ENCODE data around the gene EML6.
A peak's percentile ranks its signal among the peaks of the same experiment; 100 is the strongest.

The EML6 gene

DNA sequence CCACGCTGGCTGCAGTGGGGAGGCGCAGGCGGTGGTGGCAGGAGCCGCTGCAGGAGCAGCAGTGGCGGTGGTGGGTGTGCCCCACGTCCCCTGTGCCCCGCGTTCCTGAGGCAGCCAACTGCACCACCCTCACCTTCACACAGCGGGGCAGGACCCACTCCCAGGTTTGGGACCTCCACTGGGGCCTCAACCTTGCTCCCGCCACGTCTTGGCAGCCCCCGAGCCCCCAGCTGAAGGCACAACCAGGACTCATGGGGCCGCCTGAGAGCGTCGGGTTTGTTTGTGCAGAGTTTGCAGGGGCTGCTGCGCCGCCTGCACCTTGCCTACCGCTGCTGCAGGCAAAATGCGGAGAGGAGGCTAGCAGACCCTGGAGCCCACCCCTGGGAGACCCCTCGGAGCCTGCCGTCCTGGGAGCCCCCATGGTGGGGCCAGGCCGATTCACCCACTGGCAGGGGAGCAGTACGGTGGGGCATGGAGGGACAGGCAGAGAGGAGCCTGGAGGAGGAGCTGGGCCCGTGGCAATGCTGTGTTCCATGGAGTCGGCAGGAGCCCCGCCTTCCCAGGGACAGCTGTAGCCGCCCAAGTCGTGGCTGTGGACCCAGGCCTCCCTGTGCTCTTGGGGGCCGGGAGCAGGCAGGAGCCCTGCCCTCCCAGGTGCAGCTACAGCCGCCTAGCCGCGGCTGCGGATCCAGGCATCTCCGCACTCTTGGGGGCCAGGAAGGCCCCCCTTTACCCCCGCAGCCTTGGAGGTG, 14.7 kb upstream of the EML6 start:
- no peak for DNase-seq

DNA sequence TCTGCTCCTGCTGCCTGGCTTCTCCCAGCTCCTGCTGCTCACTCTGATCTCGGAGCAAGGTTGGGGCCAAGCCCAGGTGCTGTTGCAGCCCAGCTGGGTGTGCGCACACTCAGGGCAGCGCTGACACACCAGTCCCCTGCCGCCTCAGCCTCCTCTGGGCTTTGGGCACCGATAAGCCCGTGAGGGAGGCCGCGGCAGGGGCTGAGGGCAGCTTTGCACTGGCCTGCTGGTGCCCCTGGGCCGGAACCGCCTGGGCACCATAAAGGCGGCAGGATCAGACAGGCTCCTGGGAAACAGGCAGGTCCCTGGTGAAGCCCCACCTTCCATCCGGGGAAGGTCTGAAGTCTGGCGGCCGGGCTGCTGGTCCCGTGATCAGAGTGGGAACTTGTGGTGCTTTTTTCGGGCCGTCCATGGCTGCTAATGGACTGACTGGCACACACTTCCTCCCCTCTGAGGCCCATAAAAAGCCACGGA, 14.1 kb upstream of the EML6 start:
- no peak for DNase-seq

DNA sequence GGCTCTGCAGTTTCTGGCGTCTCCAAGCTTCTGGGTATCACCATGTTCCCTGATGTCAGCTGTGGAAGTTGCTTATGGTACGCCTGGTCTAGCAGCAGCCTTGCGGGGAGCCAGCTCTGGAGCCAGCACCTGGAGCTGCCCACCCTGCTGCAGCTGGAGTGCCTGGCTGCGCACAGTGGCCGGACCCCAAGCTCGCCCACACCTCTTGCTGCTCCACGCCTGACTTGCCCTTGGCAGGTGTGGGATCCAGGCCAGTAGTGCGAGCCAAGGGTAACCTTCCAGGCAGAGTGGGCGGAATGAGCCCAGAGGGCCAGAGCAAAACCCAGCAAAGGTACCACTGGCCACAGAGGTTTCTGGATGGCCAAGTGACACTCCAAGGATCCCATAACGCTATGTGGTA, 13.2 kb upstream of the EML6 start:
- DNase-seq, result no peak

DNA sequence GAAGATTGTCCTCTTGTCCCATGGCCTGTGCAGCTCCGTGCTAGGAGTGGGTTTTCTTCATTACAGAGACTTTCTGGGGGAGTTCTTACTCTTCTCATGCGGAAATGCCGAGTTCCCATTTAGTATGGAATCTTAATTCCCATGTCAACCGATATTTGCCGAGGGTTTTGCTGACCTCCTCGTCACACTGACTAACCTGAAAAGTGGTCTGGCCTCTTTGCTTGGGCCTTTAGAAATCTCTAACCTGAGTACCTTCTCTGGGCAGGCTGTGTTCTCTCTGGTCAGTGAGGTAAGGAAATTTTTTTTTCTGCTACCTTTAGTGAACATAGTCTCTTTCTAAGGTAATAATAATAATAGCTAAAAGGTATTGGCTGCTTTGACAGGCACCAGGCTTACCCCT, 10.9 kb upstream of the EML6 start:
- no peak for DNase-seq

DNA sequence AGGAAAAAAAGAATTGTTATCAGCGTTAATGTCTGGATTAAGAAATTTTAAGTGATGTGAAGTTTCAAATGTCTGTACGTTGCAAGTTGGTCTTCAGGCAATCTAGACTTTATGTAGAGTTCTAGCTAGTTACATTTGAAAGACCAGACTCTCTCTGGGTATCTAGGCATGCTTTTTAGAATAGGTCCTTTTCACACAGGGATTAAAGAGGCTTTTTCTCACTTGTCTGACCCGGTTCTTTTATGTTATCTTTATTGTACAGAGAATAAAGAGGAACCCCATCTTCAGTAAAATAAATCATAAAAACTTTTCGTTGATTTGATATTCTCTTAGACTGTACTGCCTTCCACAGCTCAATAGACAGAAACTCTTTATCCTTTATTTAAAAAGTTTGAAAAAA, 8.5 kb upstream of the EML6 start:
- DNase-seq, result no peak

DNA sequence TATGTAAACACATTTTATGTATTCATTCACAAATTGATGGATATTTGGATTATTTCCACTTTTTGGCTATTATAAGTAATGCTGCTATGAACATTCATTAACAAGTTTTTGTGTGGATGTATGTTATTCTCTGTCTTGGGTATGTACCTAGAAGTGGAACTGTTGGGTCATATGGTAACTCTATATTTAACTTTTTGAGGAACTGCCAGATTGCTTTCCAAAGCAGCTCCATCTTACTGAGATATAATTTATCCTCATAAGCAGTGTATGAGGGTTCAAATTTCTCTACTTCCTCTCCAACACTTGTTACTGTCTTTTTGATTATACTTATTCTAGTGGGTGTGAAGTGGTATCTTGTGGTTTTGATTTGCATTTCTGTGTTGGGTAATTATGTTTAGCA, 7.1 kb upstream of the EML6 start:
- no peak for DNase-seq

DNA sequence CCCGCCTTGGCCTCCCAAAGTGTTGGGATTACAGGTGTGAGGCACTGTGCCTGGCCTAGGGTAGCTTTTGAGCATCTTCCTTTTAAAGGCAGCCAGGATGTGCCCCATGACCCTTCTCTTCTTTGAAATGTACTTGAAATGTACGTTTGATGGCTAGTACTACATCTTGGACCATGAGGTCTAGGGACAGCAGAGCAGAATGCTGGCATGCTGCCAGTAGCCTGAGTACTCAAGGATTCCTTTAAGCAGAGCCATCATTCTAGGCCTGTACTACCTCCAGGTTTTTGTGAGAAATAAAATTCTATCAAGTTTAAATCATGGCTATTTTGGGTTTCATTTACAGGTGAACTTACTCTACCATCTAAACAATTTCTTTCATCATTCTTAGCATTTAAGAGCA, 2.9 kb upstream of the EML6 start:
- no peak for DNase-seq

DNA sequence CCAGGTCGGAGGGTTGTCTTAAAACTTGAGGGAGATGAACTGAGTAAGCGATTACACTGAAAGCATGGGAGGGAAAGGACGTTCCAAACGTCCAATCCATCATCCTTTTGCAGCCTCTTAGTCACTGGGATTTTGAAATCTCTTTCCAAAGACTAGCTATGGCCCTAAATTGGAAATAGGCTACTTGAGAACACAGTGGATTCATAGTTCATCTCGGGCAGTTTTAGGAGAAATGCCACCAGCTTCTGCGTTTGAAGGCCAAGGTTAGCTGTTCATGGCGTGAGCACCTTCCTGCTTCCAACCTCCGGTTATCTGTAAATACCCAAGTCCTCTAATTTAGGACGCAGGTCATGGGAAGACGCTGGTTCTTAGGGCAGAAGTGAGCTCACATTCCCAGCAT, 821 bp upstream of the EML6 start:
- DNase-seq, result no peak

DNA sequence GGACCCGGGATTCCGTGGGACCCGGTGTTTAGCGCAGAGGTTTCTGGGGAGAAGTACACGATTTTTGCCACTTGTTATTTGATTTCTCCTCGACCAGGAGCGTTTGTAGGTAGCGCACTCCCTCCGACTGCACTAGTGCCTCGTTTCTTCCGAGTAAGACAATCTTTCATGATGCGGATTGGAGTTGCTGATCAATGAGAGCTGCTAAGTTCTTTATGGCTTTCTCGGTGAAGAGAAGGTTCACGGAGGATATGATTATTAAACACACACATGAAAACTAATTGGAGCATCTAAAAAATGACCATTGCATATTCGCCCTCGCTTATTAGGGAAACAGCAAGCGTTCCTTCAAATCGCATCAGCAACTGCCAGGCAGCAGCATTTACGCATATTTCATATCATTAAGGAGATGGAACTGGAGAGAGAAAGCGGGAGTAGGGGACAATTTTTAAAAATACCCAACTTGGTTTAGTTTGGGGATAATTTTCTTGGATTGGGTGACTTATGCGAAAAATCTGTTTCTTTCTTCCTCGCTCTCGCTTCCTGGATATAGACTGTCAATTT, 616 bp downstream of the EML6 start:
- no peak for DNase-seq

DNA sequence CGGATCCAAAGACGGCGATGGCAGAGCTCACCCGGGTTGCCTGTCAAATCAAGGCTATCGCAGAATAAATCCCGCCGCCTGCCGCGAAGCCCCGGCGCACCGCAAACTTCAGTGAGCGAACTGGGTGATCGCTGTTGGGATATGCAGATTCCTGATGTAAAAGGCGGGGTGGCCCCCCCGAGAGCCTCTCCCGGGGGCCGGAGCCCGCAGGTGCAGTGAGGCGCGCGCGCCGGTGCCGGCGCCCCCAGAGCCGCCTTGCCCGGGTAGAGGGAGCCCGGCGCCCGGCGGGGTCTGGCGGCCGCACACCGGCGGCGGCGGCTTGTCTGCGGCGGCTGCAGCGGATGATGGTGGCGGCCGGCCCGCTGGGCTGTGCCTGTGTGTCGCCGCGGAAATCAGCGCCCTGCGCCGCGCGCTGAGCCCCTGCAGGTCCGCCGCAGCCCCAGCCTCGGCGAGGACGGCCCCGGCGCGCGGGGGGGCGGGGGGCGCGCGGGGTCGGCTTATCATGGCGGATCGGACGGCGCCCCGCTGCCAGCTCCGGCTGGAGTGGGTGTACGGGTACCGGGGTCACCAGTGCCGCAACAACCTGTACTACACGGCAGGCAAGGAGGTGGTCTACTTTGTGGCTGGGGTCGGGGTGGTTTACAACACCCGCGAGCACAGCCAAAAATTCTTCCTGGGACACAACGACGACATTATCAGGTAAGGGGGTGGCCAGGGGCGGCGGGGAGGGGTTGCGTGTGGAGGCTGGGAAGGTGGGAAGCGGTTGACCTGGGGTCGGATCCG, 1.3 kb downstream of the EML6 start:
- DNase-seq, result peak; percentile 15

DNA sequence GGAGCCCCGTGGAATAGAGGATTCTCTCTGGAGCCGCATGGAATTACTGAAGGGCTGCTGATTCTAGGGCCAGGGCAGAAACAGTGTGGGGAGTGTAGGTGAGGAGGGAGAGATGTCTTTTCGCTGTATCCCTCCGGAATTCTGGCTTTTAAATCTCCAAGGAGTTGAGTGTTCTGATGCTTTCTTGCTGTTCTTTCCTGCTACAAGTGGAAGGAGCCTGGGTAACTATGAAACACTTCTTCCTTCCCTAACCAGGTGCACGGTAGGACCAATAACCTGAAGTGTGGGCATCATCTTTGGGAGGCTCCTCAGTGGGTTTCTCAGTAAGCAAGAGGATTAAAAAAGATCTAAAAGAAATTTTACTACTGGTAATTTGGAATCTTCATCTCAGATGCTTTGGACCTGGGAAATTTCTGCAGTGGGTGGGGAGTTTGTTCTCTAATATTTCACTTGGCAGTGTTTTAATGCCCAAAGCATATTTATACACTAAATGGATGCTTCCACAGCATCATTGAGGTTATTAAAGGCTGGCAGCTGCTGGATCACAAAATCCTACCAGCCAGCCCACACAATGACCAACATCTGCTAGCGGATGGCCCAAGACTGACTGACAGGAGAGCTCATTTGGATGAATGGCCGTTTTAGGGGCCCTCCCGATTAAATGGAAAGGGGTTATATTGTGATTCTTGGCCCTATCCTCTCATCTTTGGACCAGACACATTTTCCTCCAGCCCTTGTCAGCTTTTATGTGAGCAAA, 2.1 kb downstream of the EML6 start:
- no peak for DNase-seq

DNA sequence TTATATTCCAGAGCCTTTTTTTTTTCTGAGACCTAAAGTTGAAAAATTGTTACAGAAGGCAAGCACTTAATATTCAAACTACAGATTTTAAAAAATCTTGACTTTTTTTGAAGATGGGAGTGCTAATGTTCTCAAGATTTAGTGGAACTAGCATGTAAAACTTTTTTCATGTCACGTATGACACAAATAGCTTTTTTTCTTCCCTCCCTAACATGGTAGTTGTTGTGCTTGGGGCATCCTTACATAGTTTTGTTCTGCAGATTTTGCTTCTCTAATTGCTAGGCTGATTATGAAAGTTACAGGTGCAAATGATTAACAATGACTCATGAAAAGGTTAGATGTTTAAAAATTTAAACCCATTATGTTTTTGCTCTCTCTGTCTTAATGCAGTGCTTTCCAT, 3.0 kb downstream of the EML6 start:
- no peak for DNase-seq

DNA sequence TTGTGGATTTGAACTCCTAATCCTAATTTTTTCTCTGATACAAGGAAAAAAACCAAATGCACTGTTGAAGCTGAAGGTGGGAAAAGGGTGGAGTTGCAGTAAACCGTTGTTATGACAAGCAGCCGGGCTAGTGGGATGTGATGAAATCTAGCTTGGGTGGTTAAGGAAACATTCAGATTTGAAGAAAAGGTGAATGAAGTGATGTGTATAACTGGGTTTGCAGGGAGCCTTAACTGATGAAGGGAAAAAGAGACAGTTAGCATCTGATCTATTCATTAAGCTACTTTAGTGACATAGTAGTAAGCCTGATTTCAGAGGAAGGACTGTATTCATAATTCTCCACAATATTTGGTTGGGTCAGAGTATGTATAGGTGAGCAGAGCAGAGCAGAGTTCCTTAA, 3.5 kb downstream of the EML6 start:
- DNase-seq, result no peak

DNA sequence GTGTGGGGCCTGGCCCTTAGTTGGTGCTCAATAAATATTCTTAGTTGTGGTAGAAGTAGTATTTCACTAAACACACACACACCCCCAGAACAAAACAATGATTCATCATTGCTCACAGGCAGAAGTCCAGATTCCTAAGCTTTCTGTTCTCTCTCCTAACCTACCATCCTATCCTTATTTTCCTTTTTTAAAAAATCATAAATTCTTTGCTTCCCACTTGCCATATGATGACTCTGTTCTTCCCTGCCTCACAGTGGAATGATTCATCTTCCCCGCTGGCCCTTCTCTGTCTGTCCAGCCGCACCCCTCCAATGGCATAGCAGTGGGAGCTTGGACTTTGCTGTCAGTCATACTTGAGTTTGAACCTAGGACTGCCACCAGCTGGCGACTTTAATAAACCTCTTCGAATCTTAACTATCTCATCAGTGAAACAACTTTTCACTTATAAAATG, 5.2 kb downstream of the EML6 start:
- no peak for DNase-seq

DNA sequence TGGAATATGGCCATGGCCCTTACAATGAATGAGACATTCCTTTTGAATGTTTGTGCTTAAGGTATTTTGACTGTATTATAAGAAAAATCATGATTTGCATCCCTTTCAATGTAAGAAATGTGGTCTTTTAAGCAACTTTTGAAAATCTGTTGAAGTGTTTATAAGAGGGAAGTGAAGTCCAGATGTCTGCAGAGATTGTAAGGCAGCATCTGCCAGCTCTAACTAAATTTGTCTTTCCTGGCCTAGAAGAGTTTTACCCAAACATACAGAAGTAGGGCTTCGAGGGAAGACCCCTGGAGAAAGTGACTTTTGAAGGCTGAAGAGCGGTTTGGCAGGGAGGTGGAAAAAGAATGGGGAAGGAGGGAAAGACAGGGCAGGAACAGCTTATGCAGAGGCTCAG, 12.2 kb downstream of the EML6 start:
- no peak for DNase-seq

DNA sequence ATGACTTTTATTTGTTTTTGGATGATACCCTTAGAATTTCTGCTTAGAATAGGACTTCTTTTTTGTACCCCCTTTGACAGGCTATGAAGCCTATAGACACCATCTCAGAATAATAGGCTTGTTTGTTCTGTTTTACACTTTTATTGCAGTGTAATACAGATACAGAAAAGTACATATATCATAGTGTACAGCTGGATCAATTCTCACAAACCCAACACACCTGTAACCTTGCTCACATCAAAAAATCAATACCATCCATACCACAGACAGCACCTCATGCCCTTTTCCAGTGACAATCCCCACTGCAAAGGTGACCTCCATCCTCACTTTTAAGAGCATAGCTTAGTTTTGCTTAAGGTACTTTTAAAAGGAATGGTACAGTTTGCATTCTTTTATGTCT, 14.8 kb downstream of the EML6 start:
- no peak for DNase-seq

DNA sequence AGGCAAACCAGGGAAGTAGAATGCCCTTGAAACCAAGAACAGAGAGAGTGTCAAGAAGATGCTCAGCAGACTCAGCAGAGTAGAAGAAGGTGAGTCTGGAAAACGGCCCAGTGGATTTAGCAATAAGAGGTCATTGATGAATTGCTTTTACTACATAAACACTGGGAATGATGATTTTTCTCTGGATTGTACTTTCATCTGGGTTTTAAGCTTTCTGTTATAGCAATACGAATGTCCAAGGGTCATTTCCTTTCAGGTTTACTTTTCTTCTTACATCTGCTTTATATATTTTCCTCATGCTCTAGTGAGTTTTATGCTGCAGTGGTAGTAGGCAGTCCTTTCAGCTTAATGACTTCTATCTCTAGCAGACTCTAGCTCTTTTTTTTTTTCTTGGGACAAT, 16.9 kb downstream of the EML6 start:
- DNase-seq, result no peak

DNA sequence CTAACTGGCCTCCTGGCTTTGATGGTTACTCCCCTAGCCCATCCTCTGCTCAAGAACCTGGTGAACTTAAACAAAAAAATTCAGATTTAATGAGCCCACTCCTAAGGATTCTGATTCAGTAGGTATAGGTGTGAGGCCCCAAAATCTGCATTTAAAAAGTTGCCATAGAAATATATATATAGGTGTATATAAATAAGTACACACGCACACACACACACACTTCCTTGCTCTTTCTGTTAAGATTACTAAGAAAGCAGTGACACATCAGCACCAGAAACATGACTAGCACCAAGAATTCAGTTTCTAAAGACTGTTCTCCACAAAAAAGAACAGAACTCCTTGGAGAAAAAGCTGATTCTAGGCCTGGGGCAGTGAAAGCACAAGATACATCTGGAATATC, 17.8 kb downstream of the EML6 start:
- DNase-seq, result no peak

DNA sequence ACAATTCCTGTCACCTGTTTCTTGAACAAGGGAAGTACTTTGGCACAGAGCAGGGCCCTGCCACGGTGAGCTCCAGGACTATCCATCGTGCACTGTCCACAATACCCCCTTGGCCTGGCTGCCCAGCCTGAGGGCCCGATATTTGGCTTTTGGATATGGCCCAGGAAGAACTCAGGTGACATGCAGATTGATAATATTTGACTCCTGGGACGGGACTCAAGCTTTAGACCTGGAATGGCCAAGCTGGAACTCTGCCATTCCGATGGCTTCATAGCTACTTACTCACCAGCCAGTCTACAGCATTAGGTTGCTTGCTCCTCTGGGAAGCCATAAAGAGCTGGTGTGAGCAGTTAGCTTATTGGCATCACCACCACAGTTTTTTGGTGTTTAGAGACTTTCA, 26.6 kb downstream of the EML6 start:
- no peak for DNase-seq

DNA sequence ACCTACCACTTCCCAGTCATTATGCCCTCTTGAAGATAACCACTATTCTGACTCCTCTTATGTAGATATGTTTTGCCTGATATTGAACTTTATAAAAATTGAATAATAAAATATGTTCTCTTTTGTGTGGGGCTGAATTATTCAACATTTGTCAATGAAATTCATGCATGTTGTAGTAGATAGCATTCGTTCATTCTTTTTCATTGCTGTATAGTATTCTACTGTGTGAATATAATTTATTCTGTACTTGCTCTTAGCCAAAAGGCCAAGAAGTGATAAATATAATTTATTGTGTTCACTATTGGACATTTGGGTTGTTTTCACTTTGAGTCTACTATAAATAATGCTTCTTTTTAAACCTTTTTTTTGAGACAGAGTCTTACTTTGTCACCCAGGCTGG, 29.0 kb downstream of the EML6 start:
- no peak for DNase-seq

DNA sequence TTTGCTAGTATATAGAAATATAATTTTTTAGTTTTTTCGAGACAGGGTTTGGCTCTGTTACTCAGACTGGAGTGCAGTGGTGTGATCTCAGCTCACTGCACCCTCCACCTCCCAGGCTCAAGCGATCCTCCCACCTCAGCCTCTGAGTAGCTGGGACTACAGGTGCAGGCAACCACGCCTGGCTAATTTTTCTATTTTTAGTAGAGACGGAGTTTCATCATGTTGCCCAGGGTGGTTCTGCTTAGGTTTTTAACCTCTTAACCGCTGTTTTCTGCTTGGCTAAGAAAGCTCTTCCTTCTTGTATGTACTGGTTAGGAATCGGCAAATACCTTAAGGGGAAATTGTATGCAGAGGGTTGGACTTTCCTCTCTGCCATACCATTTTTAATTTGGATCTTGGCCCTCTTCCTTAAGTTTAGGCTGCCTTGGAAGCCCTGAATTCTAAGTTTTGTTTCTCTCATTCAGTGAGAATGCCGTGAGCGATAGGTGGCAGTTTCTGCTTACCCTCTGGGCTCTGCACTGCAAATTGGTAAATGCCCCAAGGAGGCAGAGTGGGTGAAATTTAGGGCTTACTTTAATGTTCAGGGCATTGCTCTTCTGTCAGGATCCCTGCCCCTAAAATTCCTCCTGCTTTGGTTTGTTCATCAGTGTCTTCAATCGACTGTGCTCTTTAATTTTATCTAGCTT, 32.3 kb downstream of the EML6 start:
- DNase-seq, result no peak

DNA sequence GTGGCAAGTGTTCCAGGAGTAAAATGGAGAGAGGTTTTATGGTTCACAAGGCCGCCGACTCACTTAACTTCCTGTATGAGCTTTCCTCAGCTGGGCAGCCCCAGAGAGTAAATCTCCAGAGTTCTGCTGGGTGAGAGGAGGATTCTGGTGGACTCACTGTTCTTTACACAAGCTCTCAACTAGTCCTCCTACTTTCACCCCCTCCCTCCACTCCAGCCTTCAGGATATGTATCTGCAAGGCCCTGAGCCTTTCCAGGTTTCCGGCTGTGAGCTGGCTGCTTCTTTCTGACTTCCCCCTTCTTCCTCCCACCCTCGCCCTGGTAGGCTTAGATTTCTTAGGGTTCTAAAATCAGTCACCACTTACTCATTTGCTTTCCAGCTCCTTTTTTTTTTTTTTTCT, 34.0 kb downstream of the EML6 start:
- no peak for DNase-seq

DNA sequence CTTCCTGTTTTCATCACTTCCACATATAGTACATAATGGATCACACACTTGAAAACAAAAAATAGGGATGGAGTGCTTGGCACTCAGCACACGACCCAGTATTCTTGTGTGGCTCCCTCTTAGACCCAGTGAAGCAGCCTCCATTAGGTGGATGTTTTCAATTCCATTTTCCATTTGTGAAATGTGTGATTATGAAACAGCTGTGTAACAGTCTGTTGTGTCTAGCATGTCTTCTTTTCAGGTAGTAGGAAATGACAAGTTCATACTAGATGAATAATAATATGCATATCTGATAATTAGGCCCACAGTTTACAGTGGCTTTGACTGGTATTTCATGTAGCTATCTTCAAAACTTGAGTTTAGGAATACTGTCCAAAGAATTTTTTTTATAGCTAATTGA, 35.5 kb downstream of the EML6 start:
- no peak for DNase-seq
